Measurements from ENCODE around the gene FAM185A.

DNA sequence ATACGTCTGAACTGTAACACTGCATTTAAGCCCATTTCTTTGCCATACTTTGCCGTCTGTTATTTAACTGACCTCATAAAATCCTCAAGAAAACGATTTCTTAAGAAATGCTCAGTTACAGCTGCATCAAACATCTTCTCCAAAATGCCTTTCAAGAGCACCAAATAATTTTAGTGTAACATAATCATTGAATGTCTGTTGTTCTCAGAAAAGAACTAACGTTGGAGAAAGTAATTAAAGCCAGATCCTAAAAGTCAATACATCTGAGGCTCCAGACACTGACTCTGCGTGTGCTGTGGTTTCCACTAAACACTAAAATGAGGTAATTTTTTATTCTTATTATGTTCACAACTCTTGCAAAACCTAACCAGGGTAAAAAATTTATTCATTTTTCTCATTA, 100.3 kb downstream of the FAM185A start:
- TF ChIP-seq EZH2 (IDR thresholded peaks at IDR 0.05; ENCODE audit: low read length, unreplicated experiment) (no peak), EZH2phosphoT487 (IDR thresholded peaks at IDR 0.05; ENCODE audit: borderline replicate concordance, low read length) (no peak)
- TF ChIP-seq, protein P1, sequence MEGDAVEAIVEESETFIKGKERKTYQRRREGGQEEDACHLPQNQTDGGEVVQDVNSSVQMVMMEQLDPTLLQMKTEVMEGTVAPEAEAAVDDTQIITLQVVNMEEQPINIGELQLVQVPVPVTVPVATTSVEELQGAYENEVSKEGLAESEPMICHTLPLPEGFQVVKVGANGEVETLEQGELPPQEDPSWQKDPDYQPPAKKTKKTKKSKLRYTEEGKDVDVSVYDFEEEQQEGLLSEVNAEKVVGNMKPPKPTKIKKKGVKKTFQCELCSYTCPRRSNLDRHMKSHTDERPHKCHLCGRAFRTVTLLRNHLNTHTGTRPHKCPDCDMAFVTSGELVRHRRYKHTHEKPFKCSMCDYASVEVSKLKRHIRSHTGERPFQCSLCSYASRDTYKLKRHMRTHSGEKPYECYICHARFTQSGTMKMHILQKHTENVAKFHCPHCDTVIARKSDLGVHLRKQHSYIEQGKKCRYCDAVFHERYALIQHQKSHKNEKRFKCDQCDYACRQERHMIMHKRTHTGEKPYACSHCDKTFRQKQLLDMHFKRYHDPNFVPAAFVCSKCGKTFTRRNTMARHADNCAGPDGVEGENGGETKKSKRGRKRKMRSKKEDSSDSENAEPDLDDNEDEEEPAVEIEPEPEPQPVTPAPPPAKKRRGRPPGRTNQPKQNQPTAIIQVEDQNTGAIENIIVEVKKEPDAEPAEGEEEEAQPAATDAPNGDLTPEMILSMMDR (conservative IDR thresholded peaks at IDR 0.05; ENCODE audit: low read depth, low read length) = no peak
